ENCODE results near the gene RNF220. TPM values are rescaled to one million over a fixed set of nuclear protein-coding genes. Genes with fewer than 3 reads are reported as not detected.
"Not testable (repeated sequence)": the region's sequence is repeated elsewhere in the genome, so short reads cannot be mapped to it uniquely, and the experiment has no call there.

Gene RNF220
- total RNA-seq, 3 donors from 2014 or later: 61.9 to 83.9 (median 72.7) TPM

- TF ChIP-seq CTCF (IDR thresholded peaks at IDR 0.05): no peak
- DNase-seq (no peak), ATAC-seq (no peak)
- intact Hi-C loops (cut with DNase I, micrococcal nuclease): no loop called here
- Histone ChIP-seq H3K4me1 (ENCODE audit: low read depth) (no peaks in the 10 kb centered on the region), H3K9me3 (no peaks in the 10 kb centered on the region), H3K4me3 (no peak overlapping the region), H3K36me3 (ENCODE audit: low read depth) (no peaks in the 10 kb centered on the region)
Measured at GRCh38 chr1:44500181-44501046, 95.4 kb downstream of the RNF220 start.

GRCh38 chr1:44501047-44501890 lies 96.2 kb downstream of the RNF220 start:
- Histone ChIP-seq H3K9me3 (no peaks in the 10 kb centered on the region), H3K36me3 (ENCODE audit: low read depth) (no peaks in the 10 kb centered on the region), H3K4me1 (ENCODE audit: low read depth) (no peaks in the 10 kb centered on the region), H3K4me3 (no peak overlapping the region)
- DNase-seq (no peak), ATAC-seq (no peak)
- TF ChIP-seq CTCF (IDR thresholded peaks at IDR 0.05): no peak
- intact Hi-C loops (cut with DNase I, micrococcal nuclease): no loop called here

- H3K9me3 ChIP-seq; H3K4me1 ChIP-seq (ENCODE audit: low read depth); DNase-seq; ATAC-seq; H3K4me3 ChIP-seq; H3K36me3 ChIP-seq (ENCODE audit: low read depth); intact Hi-C loops (cut with DNase I, micrococcal nuclease): not testable (repeated sequence)
Measured at GRCh38 chr1:44502823-44503222, 97.8 kb downstream of the RNF220 start.

GRCh38 chr1:44503625-44504024 lies 98.6 kb downstream of the RNF220 start:
- TF ChIP-seq CTCF (IDR thresholded peaks at IDR 0.05): no peak
- Histone ChIP-seq H3K9me3 (no peaks in the 10 kb centered on the region), H3K4me3 (no peak overlapping the region), H3K4me1 (ENCODE audit: low read depth) (no peaks in the 10 kb centered on the region), H3K36me3 (ENCODE audit: low read depth) (no peaks in the 10 kb centered on the region)
- no peak for DNase-seq
- intact Hi-C loops (cut with DNase I, micrococcal nuclease): no loop called here
- no peak for ATAC-seq

GRCh38 chr1:44505210-44505993 lies 100.3 kb downstream of the RNF220 start:
- DNase-seq (peak in 1 of 3 donors; percentile 6), ATAC-seq (no peak)
- H3K4me1 ChIP-seq (ENCODE audit: low read depth): no peaks in the 10 kb centered on the region
- H3K4me3 ChIP-seq: no peak overlapping the region
- TF ChIP-seq CTCF (IDR thresholded peaks at IDR 0.05): no peak
- no peaks in the 10 kb centered on the region for H3K9me3 ChIP-seq
- intact Hi-C loops (cut with DNase I, micrococcal nuclease): no loop called here
- H3K36me3 ChIP-seq (ENCODE audit: low read depth): no peaks in the 10 kb centered on the region

Measured in mucosa of descending colon (tissue), 3 donors.